ENCODE results near the gene KDM1B.
"Not testable (repeated sequence)": the region's sequence is repeated elsewhere in the genome, so short reads cannot be mapped to it uniquely, and the experiment has no call there.

The KDM1B gene

GRCh38 chr6:18147616-18148015 lies 7.6 kb upstream of the KDM1B start:
- no peaks in the 10 kb centered on the region for H3K9me3 ChIP-seq (ENCODE audit: severe bottlenecking)

GRCh38 chr6:18148304-18149025 lies 6.8 kb upstream of the KDM1B start:
- Histone ChIP-seq H3K9me3 (ENCODE audit: severe bottlenecking) (no peaks in the 10 kb centered on the region), H3K4me1 (ENCODE audit: insufficient read depth, poor library complexity, severe bottlenecking) (peaks cover 22% of the 10 kb centered on the region), H3K4me3 (ENCODE audit: severe bottlenecking) (no peak overlapping the region), H3K36me3 (ENCODE audit: low read depth) (peaks cover 10% of the 10 kb centered on the region), H3K27ac (ENCODE audit: poor library complexity, severe bottlenecking) (peak overlapping the region; percentile 55), H3K27me3 (ENCODE audit: insufficient read depth, poor library complexity, severe bottlenecking) (no peaks in the 10 kb centered on the region)
- DNase-seq (ENCODE audit: low spot score) (no peak), ATAC-seq (ENCODE audit: low read depth) (peak; percentile 70)
- TF ChIP-seq CTCF (IDR thresholded peaks at IDR 0.05; ENCODE audit: poor library complexity, severe bottlenecking): no peak

More at GRCh38 chr6:18147616-18148015, 7.6 kb upstream of the KDM1B start:
- Histone ChIP-seq H3K36me3 (ENCODE audit: low read depth) (peaks cover 18% of the 10 kb centered on the region), H3K27me3 (ENCODE audit: insufficient read depth, poor library complexity, severe bottlenecking) (no peaks in the 10 kb centered on the region), H3K4me1 (ENCODE audit: insufficient read depth, poor library complexity, severe bottlenecking) (peaks cover 18% of the 10 kb centered on the region), H3K27ac (ENCODE audit: poor library complexity, severe bottlenecking) (peak overlapping the region; percentile 55), H3K4me3 (ENCODE audit: severe bottlenecking) (no peak overlapping the region)
- DNase-seq (ENCODE audit: low spot score) (no peak), ATAC-seq (ENCODE audit: low read depth) (no peak)
- TF ChIP-seq CTCF (IDR thresholded peaks at IDR 0.05; ENCODE audit: poor library complexity, severe bottlenecking): no peak

- not testable (repeated sequence) for H3K9me3 ChIP-seq (ENCODE audit: severe bottlenecking); H3K36me3 ChIP-seq (ENCODE audit: low read depth); H3K27ac ChIP-seq (ENCODE audit: poor library complexity, severe bottlenecking); DNase-seq (ENCODE audit: low spot score); ATAC-seq (ENCODE audit: low read depth); H3K4me3 ChIP-seq (ENCODE audit: severe bottlenecking); H3K27me3 ChIP-seq (ENCODE audit: insufficient read depth, poor library complexity, severe bottlenecking)
- H3K4me1 ChIP-seq (ENCODE audit: insufficient read depth, poor library complexity, severe bottlenecking): peaks cover 22% of the 10 kb centered on the region
Measured at GRCh38 chr6:18151391-18151790, 3.8 kb upstream of the KDM1B start.

- no peaks in the 10 kb centered on the region for H3K27me3 ChIP-seq (ENCODE audit: insufficient read depth, poor library complexity, severe bottlenecking)
Measured at GRCh38 chr6:18151801-18152200, 3.4 kb upstream of the KDM1B start.

GRCh38 chr6:18153311-18153703 lies 1.9 kb upstream of the KDM1B start:
- TF ChIP-seq CTCF (IDR thresholded peaks at IDR 0.05; ENCODE audit: poor library complexity, severe bottlenecking): no peak
- no peaks in the 10 kb centered on the region for H3K36me3 ChIP-seq (ENCODE audit: low read depth)
- no peak overlapping the region for H3K27ac ChIP-seq (ENCODE audit: poor library complexity, severe bottlenecking)
- no peaks in the 10 kb centered on the region for H3K27me3 ChIP-seq (ENCODE audit: insufficient read depth, poor library complexity, severe bottlenecking)
- no peak overlapping the region for H3K4me3 ChIP-seq (ENCODE audit: severe bottlenecking)
- no peaks in the 10 kb centered on the region for H3K9me3 ChIP-seq (ENCODE audit: severe bottlenecking)
- ATAC-seq (ENCODE audit: low read depth) (no peak), DNase-seq (ENCODE audit: low spot score) (no peak)
- peaks cover 7% of the 10 kb centered on the region for H3K4me1 ChIP-seq (ENCODE audit: insufficient read depth, poor library complexity, severe bottlenecking)

More at GRCh38 chr6:18151801-18152200, 3.4 kb upstream of the KDM1B start:
- Histone ChIP-seq H3K9me3 (ENCODE audit: severe bottlenecking) (no peaks in the 10 kb centered on the region), H3K36me3 (ENCODE audit: low read depth) (peaks cover 8% of the 10 kb centered on the region; the same call in 1 of the 2 replicates), H3K4me1 (ENCODE audit: insufficient read depth, poor library complexity, severe bottlenecking) (peaks cover 22% of the 10 kb centered on the region), H3K4me3 (ENCODE audit: severe bottlenecking) (no peak overlapping the region), H3K27ac (ENCODE audit: poor library complexity, severe bottlenecking) (no peak overlapping the region)
- no peak for ATAC-seq (ENCODE audit: low read depth)
- no peak for TF ChIP-seq CTCF (IDR thresholded peaks at IDR 0.05; ENCODE audit: poor library complexity, severe bottlenecking)
- DNase-seq (ENCODE audit: low spot score): no peak

Measured in RWPE2 (cell line).